NCI-H2171 treated with DMSO at 0.1 percent for 48 hours (cell line): ENCODE results near the gene TMSB10.
"Not testable (repeated sequence)": the region's sequence is repeated elsewhere in the genome, so short reads cannot be mapped to it uniquely, and the experiment has no call there.

Experiments used
- DNase-seq: peaks from one replicate; lab custom pipeline; 2025; lab: John Stamatoyannopoulos, UW

The TMSB10 gene

GRCh38 chr2:84939426-84940087 lies 34.1 kb downstream of the TMSB10 start:
- no peak for DNase-seq

GRCh38 chr2:84940088-84940470 lies 34.6 kb downstream of the TMSB10 start:
- DNase-seq, result no peak

- DNase-seq, result no peak
Observed at GRCh38 chr2:84940831-84941412, 35.5 kb downstream of the TMSB10 start.

GRCh38 chr2:84942166-84942565 lies 36.7 kb downstream of the TMSB10 start:
- no peak for DNase-seq

GRCh38 chr2:84942964-84943421 lies 37.5 kb downstream of the TMSB10 start:
- DNase-seq, result no peak

GRCh38 chr2:84944295-84944909 lies 38.9 kb downstream of the TMSB10 start:
- no peak for DNase-seq

GRCh38 chr2:84945838-84946203 lies 40.4 kb downstream of the TMSB10 start:
- not testable (repeated sequence) for DNase-seq

- DNase-seq, result no peak
Observed at GRCh38 chr2:84946204-84947009, 41.0 kb downstream of the TMSB10 start.

GRCh38 chr2:84947010-84947593 lies 41.6 kb downstream of the TMSB10 start:
- no peak for DNase-seq

- no peak for DNase-seq
Observed at GRCh38 chr2:84953535-84953934, 48.1 kb downstream of the TMSB10 start.

GRCh38 chr2:84954329-84954728 lies 48.9 kb downstream of the TMSB10 start:
- DNase-seq, result no peak
